Measurements from ENCODE around the gene CCDC183. TPM values are rescaled to one million over a fixed set of nuclear protein-coding genes. Genes with fewer than 3 reads are reported as not detected.
A peak's percentile ranks its signal among the peaks of the same experiment; 100 is the strongest.

The CCDC183 gene
- total RNA-seq, 4 donors from 2014 or later: 2.0 TPM; not detected in 2

GRCh38 chr9:136748666-136749611 lies 47.2 kb upstream of the CCDC183 start:
- Histone ChIP-seq H3K4me1 (no peaks in the 10 kb centered on the region), H3K9me3 (no peaks in the 10 kb centered on the region), H3K27me3 (no peaks in the 10 kb centered on the region), H3K27ac (peak overlapping the region; percentile 36 to 67), H3K36me3 (no peaks in the 10 kb centered on the region), H3K4me3 (no peak overlapping the region)
- intact Hi-C loops (cut with DNase I; ENCODE audit: low total_unique reads): no loop called here
- TF ChIP-seq CTCF (IDR thresholded peaks at IDR 0.05): no peak
- no peak for TF ChIP-seq POLR2A (IDR thresholded peaks at IDR 0.05)
- no peak for DNase-seq

- no peak for DNase-seq
- Histone ChIP-seq H3K36me3 (no peaks in the 10 kb centered on the region), H3K4me1 (no peaks in the 10 kb centered on the region), H3K27me3 (no peaks in the 10 kb centered on the region), H3K4me3 (no peak overlapping the region), H3K9me3 (no peaks in the 10 kb centered on the region), H3K27ac (peak overlapping the region in 1 of 2 donors; percentile 67)
- TF ChIP-seq CTCF (IDR thresholded peaks at IDR 0.05) (no peak), POLR2A (IDR thresholded peaks at IDR 0.05) (no peak)
- intact Hi-C loops (cut with DNase I; ENCODE audit: low total_unique reads): no loop called here
Measured at GRCh38 chr9:136750526-136750925, 45.6 kb upstream of the CCDC183 start.

GRCh38 chr9:136751244-136751643 lies 44.9 kb upstream of the CCDC183 start:
- Histone ChIP-seq H3K27ac (peak overlapping the region in 1 of 2 donors; percentile 10), H3K4me1 (no peaks in the 10 kb centered on the region), H3K9me3 (no peaks in the 10 kb centered on the region), H3K36me3 (no peaks in the 10 kb centered on the region), H3K27me3 (no peaks in the 10 kb centered on the region), H3K4me3 (no peak overlapping the region)
- DNase-seq: no peak
- no peak for TF ChIP-seq CTCF (IDR thresholded peaks at IDR 0.05)
- no peak for TF ChIP-seq POLR2A (IDR thresholded peaks at IDR 0.05)
- intact Hi-C loops (cut with DNase I; ENCODE audit: low total_unique reads): no loop called here

GRCh38 chr9:136751814-136752213 lies 44.3 kb upstream of the CCDC183 start:
- Histone ChIP-seq H3K9me3 (no peaks in the 10 kb centered on the region), H3K27ac (no peak overlapping the region), H3K4me3 (no peak overlapping the region), H3K36me3 (no peaks in the 10 kb centered on the region), H3K4me1 (no peaks in the 10 kb centered on the region), H3K27me3 (no peaks in the 10 kb centered on the region)
- intact Hi-C loops (cut with DNase I; ENCODE audit: low total_unique reads): no loop called here
- TF ChIP-seq CTCF (IDR thresholded peaks at IDR 0.05) (no peak), POLR2A (IDR thresholded peaks at IDR 0.05) (no peak)
- DNase-seq: no peak

GRCh38 chr9:136753371-136754058 lies 42.6 kb upstream of the CCDC183 start:
- H3K36me3 ChIP-seq: no peaks in the 10 kb centered on the region
- no peak overlapping the region for H3K4me3 ChIP-seq
- H3K4me1 ChIP-seq: no peaks in the 10 kb centered on the region
- TF ChIP-seq CTCF (IDR thresholded peaks at IDR 0.05) (no peak), POLR2A (IDR thresholded peaks at IDR 0.05) (no peak)
- no peak overlapping the region for H3K27ac ChIP-seq
- DNase-seq: no peak
- H3K9me3 ChIP-seq: no peaks in the 10 kb centered on the region
- intact Hi-C loops (cut with DNase I; ENCODE audit: low total_unique reads): no loop called here
- H3K27me3 ChIP-seq: no peaks in the 10 kb centered on the region

Data from uterus (tissue), 4 donors.